HEK293 (cell line): Measurements from ENCODE around the gene NKD1.
A peak's percentile ranks its signal among the peaks of the same experiment; 100 is the strongest.

Experiments used
- CTCF ChIA-PET: fragments of 350-600 bp; formaldehyde crosslinking; extraction: SDS; loops from one replicate; lab custom pipeline; 2021; ENCODE audit warnings: antibody characterized with exemption; lab: Yijun Ruan, JAX
- POLR2A ChIA-PET: fragments of 300-600 bp; formaldehyde crosslinking; extraction: SDS; loops from one replicate; lab custom pipeline; 2020; ENCODE audit warnings: antibody characterized with exemption, inconsistent platforms; lab: Yijun Ruan, JAX
- H3K27ac ChIP-seq: fragments of 200-500 bp; sonication (Bioruptor generic); 2 replicates; pipeline ENCODE4 v1.5.1; 2014; ENCODE audit warnings: low read depth, low read length, control low read depth, inconsistent platforms; ENCODE audit errors: extremely low read depth
- H3K36me3 ChIP-seq, 2 experiments: fragments of 200-500 bp in 1 of 2; sonication (Bioruptor generic) in 1 of 2; 1 replicate in 1 of 2; 2 replicates in 1 of 2; pipeline ENCODE4 v1.5.1; 2014 to 2017; ENCODE audit warnings: inconsistent platforms in 2 of 2, low read length in 2 of 2; ENCODE audit not compliant: control insufficient read depth in 2 of 2, insufficient read depth in 1 of 2
- H3K4me1 ChIP-seq: fragments of 200-500 bp; sonication (Bioruptor generic); 2 replicates; pipeline ENCODE4 v1.5.1; 2014; ENCODE audit warnings: mild to moderate bottlenecking, low read length, inconsistent platforms; ENCODE audit not compliant: control insufficient read depth, insufficient read depth
- H3K4me3 ChIP-seq: 2 replicates; pipeline ENCODE4 v1.5.1; 2011; ENCODE audit warnings: low read depth, mild to moderate bottlenecking, control low read depth, low read length, moderate library complexity
- H3K9me3 ChIP-seq: fragments of 200-500 bp; sonication (Bioruptor generic); 2 replicates; pipeline ENCODE4 v1.5.1; 2014; ENCODE audit warnings: low read depth, low read length, inconsistent platforms; ENCODE audit not compliant: control insufficient read depth, insufficient read depth
- MEIS1 ChIP-seq: sonication (generic); formaldehyde crosslinking; IDR thresholded peaks from 2 replicates; pipeline ENCODE4 v1.8.1; 2022; ENCODE audit warnings: missing genetic modification reagents, mild to moderate bottlenecking, borderline replicate concordance
- PBX3 ChIP-seq: sonication (generic); formaldehyde crosslinking; IDR thresholded peaks from 2 replicates; pipeline ENCODE4 v1.8.1; 2022; ENCODE audit warnings: mild to moderate bottlenecking, moderate library complexity, missing genetic modification reagents
- SP2 ChIP-seq: fragments of 450-650 bp; formaldehyde crosslinking; IDR thresholded peaks from 2 replicates; pipeline ENCODE4 v1.5.1; 2016; ENCODE audit warnings: missing biosample characterization, missing genetic modification characterization
- TSHZ1 ChIP-seq: fragments of 450-650 bp; formaldehyde crosslinking; IDR thresholded peaks from 2 replicates; pipeline ENCODE4 v1.5.1; 2016; ENCODE audit warnings: missing biosample characterization, missing genetic modification characterization, borderline replicate concordance
- ZFP3 ChIP-seq: fragments of 450-650 bp; formaldehyde crosslinking; IDR thresholded peaks from 2 replicates; pipeline ENCODE4 v1.5.1; 2016; ENCODE audit warnings: low read depth, missing biosample characterization, missing genetic modification characterization
- ZFP69B ChIP-seq: fragments of 450-650 bp; formaldehyde crosslinking; IDR thresholded peaks from 2 replicates; pipeline ENCODE4 v1.5.1; 2016; ENCODE audit warnings: missing biosample characterization, missing genetic modification characterization
- ZNF121 ChIP-seq: fragments of 450-650 bp; formaldehyde crosslinking; IDR thresholded peaks from 2 replicates; pipeline ENCODE4 v1.5.1; 2016; ENCODE audit warnings: missing biosample characterization, missing genetic modification characterization
- ZNF174 ChIP-seq: fragments of 450-650 bp; formaldehyde crosslinking; IDR thresholded peaks from 2 replicates; pipeline ENCODE4 v1.5.0; 2017; ENCODE audit warnings: missing biosample characterization, mild to moderate bottlenecking, missing genetic modification characterization
- ZNF221 ChIP-seq: fragments of 450-650 bp; formaldehyde crosslinking; IDR thresholded peaks from 2 replicates; pipeline ENCODE4 v1.5.1; 2017; ENCODE audit warnings: missing biosample characterization, missing genetic modification characterization, borderline replicate concordance
- ZNF354C ChIP-seq: fragments of 450-650 bp; formaldehyde crosslinking; IDR thresholded peaks from 2 replicates; pipeline ENCODE4 v1.5.1; 2016; ENCODE audit warnings: missing biosample characterization, missing genetic modification characterization, low read depth, borderline replicate concordance
- ZNF555 ChIP-seq: fragments of 450-650 bp; formaldehyde crosslinking; conservative IDR thresholded peaks from 2 replicates; pipeline ENCODE4 v1.5.1; 2017; ENCODE audit warnings: missing biosample characterization, mild to moderate bottlenecking, missing genetic modification characterization, inconsistent platforms
- ZNF600 ChIP-seq: fragments of 450-650 bp; formaldehyde crosslinking; IDR thresholded peaks from 2 replicates; pipeline ENCODE4 v1.5.1; 2016; ENCODE audit warnings: missing biosample characterization, missing genetic modification characterization
- ZNF707 ChIP-seq: fragments of 450-650 bp; formaldehyde crosslinking; IDR thresholded peaks from 2 replicates; pipeline ENCODE4 v1.5.1; 2016; ENCODE audit warnings: missing biosample characterization, missing genetic modification characterization
- ZNF76 ChIP-seq: fragments of 450-650 bp; formaldehyde crosslinking; IDR thresholded peaks from 2 replicates; pipeline ENCODE4; 2016; ENCODE audit warnings: low read depth, missing biosample characterization, missing genetic modification characterization, borderline replicate concordance
- ZNF785 ChIP-seq: fragments of 450-650 bp; formaldehyde crosslinking; IDR thresholded peaks from 2 replicates; pipeline ENCODE4 v1.5.1; 2016; ENCODE audit warnings: missing biosample characterization, missing genetic modification characterization
- TF ChIP-seq, protein P1 (sequence below): fragments of 450-650 bp; formaldehyde crosslinking; IDR thresholded peaks from 2 replicates; pipeline ENCODE4 v1.5.1; 2017; ENCODE audit warnings: missing biosample characterization, missing genetic modification characterization
- TF ChIP-seq, protein P2 (sequence below): fragments of 450-650 bp; formaldehyde crosslinking; IDR thresholded peaks from 2 replicates; pipeline ENCODE4 v1.5.1; 2016; ENCODE audit warnings: missing biosample characterization, missing genetic modification characterization

NKD1 gene

GRCh38 chr16:50621452-50621792 is 73.2 kb downstream of the NKD1 start (continued):
- TF ChIP-seq, protein P1, sequence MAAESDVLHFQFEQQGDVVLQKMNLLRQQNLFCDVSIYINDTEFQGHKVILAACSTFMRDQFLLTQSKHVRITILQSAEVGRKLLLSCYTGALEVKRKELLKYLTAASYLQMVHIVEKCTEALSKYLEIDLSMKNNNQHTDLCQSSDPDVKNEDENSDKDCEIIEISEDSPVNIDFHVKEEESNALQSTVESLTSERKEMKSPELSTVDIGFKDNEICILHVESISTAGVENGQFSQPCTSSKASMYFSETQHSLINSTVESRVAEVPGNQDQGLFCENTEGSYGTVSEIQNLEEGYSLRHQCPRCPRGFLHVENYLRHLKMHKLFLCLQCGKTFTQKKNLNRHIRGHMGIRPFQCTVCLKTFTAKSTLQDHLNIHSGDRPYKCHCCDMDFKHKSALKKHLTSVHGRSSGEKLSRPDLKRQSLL (tag by site-specific recombination) = no peak
- TF ChIP-seq, protein P2, sequence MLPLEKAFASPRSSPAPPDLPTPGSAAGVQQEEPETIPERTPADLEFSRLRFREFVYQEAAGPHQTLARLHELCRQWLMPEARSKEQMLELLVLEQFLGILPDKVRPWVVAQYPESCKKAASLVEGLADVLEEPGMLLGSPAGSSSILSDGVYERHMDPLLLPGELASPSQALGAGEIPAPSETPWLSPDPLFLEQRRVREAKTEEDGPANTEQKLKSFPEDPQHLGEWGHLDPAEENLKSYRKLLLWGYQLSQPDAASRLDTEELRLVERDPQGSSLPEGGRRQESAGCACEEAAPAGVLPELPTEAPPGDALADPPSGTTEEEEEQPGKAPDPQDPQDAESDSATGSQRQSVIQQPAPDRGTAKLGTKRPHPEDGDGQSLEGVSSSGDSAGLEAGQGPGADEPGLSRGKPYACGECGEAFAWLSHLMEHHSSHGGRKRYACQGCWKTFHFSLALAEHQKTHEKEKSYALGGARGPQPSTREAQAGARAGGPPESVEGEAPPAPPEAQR (tag by site-specific recombination) = no peak
- no peak for TF ChIP-seq ZNF76
- no peak for TF ChIP-seq ZNF600

DNA sequence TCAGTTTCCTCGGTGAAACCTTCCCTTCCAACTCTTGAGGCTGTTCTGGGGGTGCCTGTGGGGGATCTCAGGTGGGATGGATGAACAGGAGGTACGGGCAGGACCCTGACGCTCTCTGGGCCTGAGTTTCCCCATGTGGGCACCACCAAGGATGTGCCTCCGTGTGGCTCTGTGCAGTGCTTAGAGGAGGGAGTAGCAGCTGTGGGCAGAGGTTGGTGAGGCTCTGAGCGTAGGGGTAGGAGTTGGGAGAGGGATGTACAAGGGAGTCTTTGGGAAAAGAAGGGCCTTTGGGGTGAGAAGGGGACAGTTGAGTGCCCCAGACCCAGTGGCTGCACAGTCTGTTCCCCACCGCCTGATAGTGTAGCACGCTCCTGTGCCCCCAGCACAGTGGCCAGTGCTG is 73.8 kb downstream of the NKD1 start:
- ChIA-PET POLR2A (no interaction called here), CTCF (no interaction called here)
- Histone ChIP-seq H3K4me1 (no peaks in the 10 kb centered on the region), H3K4me3 (no peak overlapping the region), H3K36me3 (no peaks in the 10 kb centered on the region), H3K27ac (no peak overlapping the region), H3K9me3 (no peaks in the 10 kb centered on the region)
- no peak for TF ChIP-seq SP2 (tag by site-specific recombination)
- TF ChIP-seq ZFP3 (tag by site-specific recombination) = 0 out of 2 replicates have a peak, but pooled peaks have one; percentile 63

- TF ChIP-seq ZNF121 (tag by site-specific recombination) = no peak
- no peak for TF ChIP-seq TSHZ1 (tag by site-specific recombination)
- no peak for TF ChIP-seq ZNF354C (tag by site-specific recombination)
- TF ChIP-seq ZNF707 (tag by site-specific recombination) = no peak
- TF ChIP-seq ZNF555 (tag by site-specific recombination) = no peak
- TF ChIP-seq PBX3 = no peak
- no peak for TF ChIP-seq ZNF76
- no peak for TF ChIP-seq ZNF221 (tag by site-specific recombination)
- TF ChIP-seq MEIS1 (CRISPR knock-in tag) = no peak
- TF ChIP-seq ZNF174 (tag by site-specific recombination) = no peak
- TF ChIP-seq ZNF785 (tag by site-specific recombination) = no peak
- no peak for TF ChIP-seq ZFP69B (tag by site-specific recombination)
- POLR2A ChIA-PET = no interaction called here
- CTCF ChIA-PET = no interaction called here
- Histone ChIP-seq H3K9me3 (no peaks in the 10 kb centered on the region), H3K4me3 (no peak overlapping the region), H3K4me1 (no peaks in the 10 kb centered on the region), H3K27ac (no peak overlapping the region), H3K36me3 (no peaks in the 10 kb centered on the region)
These were observed 74.6 kb downstream of the NKD1 start for GRCh38 chr16:50622643-50623369.
